Measurements from ENCODE around the gene CNTN5. TPM values are rescaled to one million over a fixed set of nuclear protein-coding genes. Genes with fewer than 3 reads are reported as not detected.

CNTN5 gene
- total RNA-seq, 2 experiments from 2014 or later = not detected

DNA sequence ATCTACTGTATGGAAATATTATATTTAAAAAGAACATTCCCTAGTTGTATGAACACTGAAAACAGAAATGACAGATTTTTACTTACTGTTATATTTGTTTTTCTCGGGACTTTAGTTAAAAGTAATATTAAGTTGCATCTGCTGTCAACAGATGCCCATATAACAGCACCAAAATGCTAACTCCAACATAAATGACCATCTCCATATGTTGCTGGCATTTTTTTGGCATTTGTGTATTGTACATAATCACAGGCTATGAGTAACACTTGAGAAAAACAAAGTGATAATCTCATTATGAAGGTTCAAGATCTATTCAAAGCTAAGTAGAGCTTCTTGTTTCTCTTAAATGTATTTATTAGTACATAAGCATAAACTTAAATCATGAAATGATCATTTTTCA is 172.0 kb downstream of the CNTN5 start:
- Mint-ChIP-seq H3K4me1 (no peaks in the 10 kb centered on the region), H3K4me3 (no peak overlapping the region), H3K9me3 (no peaks in the 10 kb centered on the region), H3K27ac (no peak overlapping the region), H3K27me3 (no peaks in the 10 kb centered on the region), H3K36me3 (no peaks in the 10 kb centered on the region)
- DNase-seq (no peak), ATAC-seq (ENCODE audit: low read depth) (no peak)
- POLR2A ChIA-PET = no interaction called here

GRCh38 chr11:99197477-99197876 is 176.7 kb downstream of the CNTN5 start:
- no peak overlapping the region for H3K4me3 Mint-ChIP-seq
- no peak overlapping the region for H3K27ac Mint-ChIP-seq
- no peaks in the 10 kb centered on the region for H3K36me3 Mint-ChIP-seq
- no peak for DNase-seq
- ATAC-seq (ENCODE audit: low read depth) = no peak
- H3K9me3 Mint-ChIP-seq = peaks cover 5% of the 10 kb centered on the region
- POLR2A ChIA-PET = no interaction called here
- no peaks in the 10 kb centered on the region for H3K4me1 Mint-ChIP-seq
- no peaks in the 10 kb centered on the region for H3K27me3 Mint-ChIP-seq

DNA sequence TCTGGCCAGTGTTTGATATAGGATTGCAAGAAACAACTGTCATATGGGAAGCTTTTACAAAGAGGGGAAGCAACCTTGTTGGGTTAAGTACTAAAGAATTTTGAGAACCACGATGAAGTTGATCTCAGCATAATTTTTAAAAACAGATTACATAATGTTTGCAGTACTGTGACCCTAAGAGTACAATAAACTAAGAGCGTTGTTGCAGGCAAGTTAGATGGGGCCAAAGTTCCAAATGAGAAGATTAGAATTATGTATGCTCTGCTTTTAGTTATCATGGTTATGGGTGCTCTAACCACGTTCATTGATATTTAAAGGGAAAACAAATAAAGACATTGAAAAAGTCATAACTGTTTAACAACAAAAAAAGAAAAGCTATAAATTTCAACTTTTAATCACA is 177.5 kb downstream of the CNTN5 start:
- Mint-ChIP-seq H3K27me3 (no peaks in the 10 kb centered on the region), H3K9me3 (peaks cover 5% of the 10 kb centered on the region), H3K4me1 (no peaks in the 10 kb centered on the region), H3K4me3 (no peak overlapping the region), H3K36me3 (no peaks in the 10 kb centered on the region), H3K27ac (no peak overlapping the region)
- no peak for DNase-seq
- POLR2A ChIA-PET = no interaction called here
- ATAC-seq (ENCODE audit: low read depth) = no peak

DNA sequence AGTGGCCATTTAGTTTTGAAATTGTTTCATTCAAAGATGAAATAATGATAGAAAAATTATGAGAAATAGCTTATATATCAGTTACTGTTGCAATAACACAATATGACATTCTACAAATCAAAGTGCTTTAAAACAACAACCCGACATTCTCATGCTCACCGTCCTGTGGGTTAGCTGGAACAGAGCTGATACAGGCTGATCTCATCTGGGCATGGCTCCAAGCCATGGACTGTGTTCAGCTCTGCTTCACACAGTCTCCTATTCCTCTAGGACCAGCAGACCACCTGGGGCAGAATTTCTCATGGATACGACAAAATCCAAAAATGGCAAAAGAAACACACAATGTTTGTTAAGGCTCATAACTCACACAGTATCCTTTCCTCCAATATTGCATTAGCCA is 178.6 kb downstream of the CNTN5 start:
- no peaks in the 10 kb centered on the region for H3K36me3 Mint-ChIP-seq
- H3K27me3 Mint-ChIP-seq = no peaks in the 10 kb centered on the region
- H3K27ac Mint-ChIP-seq = no peak overlapping the region
- peaks cover 5% of the 10 kb centered on the region for H3K9me3 Mint-ChIP-seq
- no peak for DNase-seq
- no peaks in the 10 kb centered on the region for H3K4me1 Mint-ChIP-seq
- no peak for ATAC-seq (ENCODE audit: low read depth)
- POLR2A ChIA-PET = no interaction called here
- H3K4me3 Mint-ChIP-seq = no peak overlapping the region

DNA sequence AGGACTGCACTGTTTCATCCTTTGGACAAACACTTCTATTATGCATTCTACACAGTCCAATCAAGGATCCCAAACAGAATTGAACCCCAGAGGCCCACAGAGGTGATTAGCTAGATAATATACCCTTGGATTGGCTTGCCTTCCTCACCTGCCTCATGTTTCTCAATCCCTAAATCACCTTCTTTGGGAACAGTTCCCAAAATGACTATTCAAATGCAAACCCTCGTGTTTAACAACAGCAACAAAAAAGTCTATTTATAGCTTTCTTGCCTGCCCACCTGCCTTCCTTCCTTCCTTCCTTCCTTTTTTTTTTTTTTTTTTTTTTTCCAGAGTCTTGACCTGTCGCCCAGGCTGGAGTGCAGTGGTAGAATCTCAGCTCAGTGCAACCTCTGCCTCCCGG is 180.0 kb downstream of the CNTN5 start:
- Mint-ChIP-seq H3K4me3 (no peak overlapping the region), H3K4me1 (no peaks in the 10 kb centered on the region), H3K9me3 (peaks cover 5% of the 10 kb centered on the region), H3K27ac (no peak overlapping the region), H3K36me3 (no peaks in the 10 kb centered on the region), H3K27me3 (no peaks in the 10 kb centered on the region)
- no peak for DNase-seq
- POLR2A ChIA-PET = no interaction called here
- no peak for ATAC-seq (ENCODE audit: low read depth)

- Mint-ChIP-seq H3K4me3 (no peak overlapping the region), H3K36me3 (no peaks in the 10 kb centered on the region), H3K9me3 (peaks cover 6% of the 10 kb centered on the region), H3K4me1 (no peaks in the 10 kb centered on the region), H3K27me3 (no peaks in the 10 kb centered on the region), H3K27ac (no peak overlapping the region)
- DNase-seq = no peak
- no peak for ATAC-seq (ENCODE audit: low read depth)
- POLR2A ChIA-PET = no interaction called here
Observed at GRCh38 chr11:99208813-99209212, 188.1 kb downstream of the CNTN5 start.

GRCh38 chr11:99229544-99229943 is 208.8 kb downstream of the CNTN5 start:
- DNase-seq = no peak
- H3K9me3 Mint-ChIP-seq = peaks cover 8% of the 10 kb centered on the region
- H3K4me3 Mint-ChIP-seq = no peak overlapping the region
- no peaks in the 10 kb centered on the region for H3K36me3 Mint-ChIP-seq
- ATAC-seq (ENCODE audit: low read depth) = no peak
- H3K27me3 Mint-ChIP-seq = no peaks in the 10 kb centered on the region
- no peak overlapping the region for H3K27ac Mint-ChIP-seq
- H3K4me1 Mint-ChIP-seq = no peaks in the 10 kb centered on the region
- POLR2A ChIA-PET = no interaction called here

DNA sequence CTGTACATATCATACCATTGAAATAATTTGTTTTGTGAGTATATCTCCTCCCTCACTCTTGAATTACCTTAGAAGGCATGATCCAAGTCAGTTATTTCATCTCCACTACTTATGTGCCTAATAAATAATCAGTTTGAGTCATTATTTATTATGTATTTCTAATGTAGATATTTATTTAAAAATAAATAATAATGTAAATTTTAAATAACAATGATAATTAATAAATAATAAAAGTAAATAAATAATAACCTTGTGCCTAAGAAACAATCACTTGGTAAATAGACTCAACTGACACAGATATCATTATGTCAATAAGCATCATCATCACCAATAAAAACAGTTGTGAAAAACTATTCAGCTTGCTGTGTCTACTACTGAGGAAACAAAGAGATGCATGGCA is 213.8 kb downstream of the CNTN5 start:
- H3K27ac Mint-ChIP-seq = no peak overlapping the region
- H3K27me3 Mint-ChIP-seq = no peaks in the 10 kb centered on the region
- DNase-seq (no peak), ATAC-seq (ENCODE audit: low read depth) (no peak)
- no peaks in the 10 kb centered on the region for H3K36me3 Mint-ChIP-seq
- peaks cover 4% of the 10 kb centered on the region for H3K9me3 Mint-ChIP-seq
- POLR2A ChIA-PET = no interaction called here
- no peaks in the 10 kb centered on the region for H3K4me1 Mint-ChIP-seq
- H3K4me3 Mint-ChIP-seq = no peak overlapping the region

- Mint-ChIP-seq H3K27me3 (no peaks in the 10 kb centered on the region), H3K4me1 (no peaks in the 10 kb centered on the region), H3K36me3 (no peaks in the 10 kb centered on the region), H3K9me3 (peaks cover 7% of the 10 kb centered on the region), H3K4me3 (no peak overlapping the region), H3K27ac (no peak overlapping the region)
- POLR2A ChIA-PET = no interaction called here
- DNase-seq = no peak
- ATAC-seq (ENCODE audit: low read depth) = no peak
Observed at GRCh38 chr11:99238401-99238800, 217.7 kb downstream of the CNTN5 start.

DNA sequence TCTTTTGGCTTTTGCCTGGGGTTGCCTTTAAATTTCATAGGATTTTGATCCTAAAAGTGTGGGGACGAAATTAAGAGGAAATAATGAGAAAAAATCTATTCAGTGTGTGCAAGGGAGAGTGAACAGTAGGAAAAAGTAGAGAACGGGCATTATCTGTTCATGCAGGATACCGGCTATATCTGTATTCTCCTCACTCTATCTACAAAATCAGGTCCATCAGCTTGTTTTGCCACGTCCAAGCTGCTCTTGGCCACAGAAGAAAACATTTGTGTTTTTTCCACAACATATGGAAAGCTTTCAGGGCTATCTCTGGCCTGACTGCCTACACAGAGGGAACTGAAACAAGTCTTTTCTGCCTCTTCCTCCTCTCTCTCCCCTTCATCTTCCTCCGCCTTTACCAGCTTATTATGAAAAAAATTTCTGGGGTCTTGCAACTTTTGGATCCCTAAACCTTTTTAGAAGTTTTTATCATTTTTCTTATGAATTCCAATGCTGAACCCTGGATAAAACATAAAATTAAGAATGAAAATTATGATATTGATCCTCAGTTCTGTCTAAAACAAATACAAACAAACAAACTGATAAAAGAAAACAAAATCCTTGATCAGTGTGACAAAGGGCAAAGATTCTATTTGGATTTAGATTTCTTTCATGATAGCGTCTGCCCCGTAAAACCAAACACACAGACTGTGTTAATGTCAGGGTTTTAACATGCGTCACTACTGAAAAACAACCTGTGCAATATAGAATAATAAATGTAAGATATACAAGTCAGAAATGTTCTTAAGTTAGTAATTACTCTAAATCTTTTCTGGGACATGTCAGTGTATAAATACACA is 219.7 kb downstream of the CNTN5 start:
- no peak overlapping the region for H3K27ac Mint-ChIP-seq
- no peak for DNase-seq

DNA sequence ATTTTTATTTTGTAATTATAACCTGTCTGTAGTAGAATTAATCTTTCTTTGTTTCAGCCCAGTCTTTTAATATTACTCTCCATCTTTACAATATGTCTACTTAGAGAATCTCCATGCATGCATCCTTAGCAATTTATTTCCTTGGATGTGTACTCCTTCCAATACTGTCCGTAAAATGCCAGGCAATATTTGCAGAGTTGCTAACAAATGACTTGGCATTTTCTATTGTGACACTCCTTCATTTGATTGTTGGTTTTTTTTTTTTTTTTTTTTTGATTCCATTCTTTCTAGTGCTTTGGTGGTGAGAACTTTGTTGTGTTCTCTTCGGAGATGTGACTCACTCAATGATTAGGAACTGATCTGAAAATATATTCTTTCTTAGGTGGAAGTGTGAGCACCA is 220.3 kb downstream of the CNTN5 start:
- DNase-seq (no peak), ATAC-seq (ENCODE audit: low read depth) (no peak)
- Mint-ChIP-seq H3K36me3 (no peaks in the 10 kb centered on the region), H3K4me1 (no peaks in the 10 kb centered on the region), H3K9me3 (peaks cover 3% of the 10 kb centered on the region), H3K4me3 (no peak overlapping the region), H3K27me3 (no peaks in the 10 kb centered on the region), H3K27ac (no peak overlapping the region)
- POLR2A ChIA-PET = no interaction called here

More for the DNA sequence above, 219.7 kb downstream of the CNTN5 start:
- Mint-ChIP-seq H3K27me3 (no peaks in the 10 kb centered on the region), H3K4me3 (no peak overlapping the region), H3K36me3 (no peaks in the 10 kb centered on the region), H3K4me1 (no peaks in the 10 kb centered on the region), H3K9me3 (peaks cover 3% of the 10 kb centered on the region)
- ATAC-seq (ENCODE audit: low read depth) = no peak
- POLR2A ChIA-PET = no interaction called here

- H3K27me3 Mint-ChIP-seq = no peaks in the 10 kb centered on the region
- POLR2A ChIA-PET = no interaction called here
- no peaks in the 10 kb centered on the region for H3K36me3 Mint-ChIP-seq
- DNase-seq (no peak), ATAC-seq (ENCODE audit: low read depth) (no peak)
- H3K27ac Mint-ChIP-seq = no peak overlapping the region
- H3K9me3 Mint-ChIP-seq = peaks cover 3% of the 10 kb centered on the region
- H3K4me1 Mint-ChIP-seq = no peaks in the 10 kb centered on the region
- no peak overlapping the region for H3K4me3 Mint-ChIP-seq
Observed at GRCh38 chr11:99244613-99245012, 223.9 kb downstream of the CNTN5 start.

DNA sequence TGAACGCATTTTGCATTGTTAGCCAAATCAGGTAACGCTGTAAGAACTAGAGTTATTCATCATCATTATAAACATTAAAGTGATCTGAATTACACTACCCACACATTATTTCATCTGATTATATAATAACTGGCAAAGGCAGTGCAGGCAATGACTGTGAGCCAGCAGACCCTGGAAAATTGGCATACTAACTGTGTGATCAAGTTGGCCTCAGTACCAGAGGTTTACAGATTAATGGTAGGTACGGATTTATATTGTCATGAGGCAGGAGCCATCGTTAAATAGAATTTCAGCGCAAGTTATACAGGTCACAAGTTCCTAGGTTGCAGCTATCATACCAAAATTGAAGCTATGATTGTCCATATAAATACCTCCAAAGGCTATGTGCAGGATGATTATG is 225.4 kb downstream of the CNTN5 start:
- no peak for ATAC-seq (ENCODE audit: low read depth)
- Mint-ChIP-seq H3K9me3 (peaks cover 2% of the 10 kb centered on the region), H3K27me3 (no peaks in the 10 kb centered on the region), H3K27ac (no peak overlapping the region), H3K4me3 (no peak overlapping the region), H3K36me3 (no peaks in the 10 kb centered on the region), H3K4me1 (no peaks in the 10 kb centered on the region)
- DNase-seq = no peak
- POLR2A ChIA-PET = no interaction called here

DNA sequence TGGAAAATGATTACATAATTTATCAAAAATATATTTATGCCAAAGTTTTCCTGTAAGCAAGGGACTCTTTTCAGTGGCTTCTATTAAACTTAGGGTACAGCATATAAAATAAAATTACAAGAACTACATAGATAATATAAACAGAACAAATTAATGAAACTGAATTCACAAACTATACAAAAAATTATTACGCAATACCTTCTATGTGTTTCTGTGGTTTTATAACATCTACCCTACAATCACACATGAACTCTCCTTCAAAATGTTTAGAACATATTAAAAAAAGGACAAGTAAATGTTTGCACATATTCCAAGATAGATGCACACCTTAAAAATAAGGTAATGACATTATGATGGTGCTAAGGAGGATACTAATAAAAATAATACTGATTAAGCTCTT is 235.9 kb downstream of the CNTN5 start:
- H3K4me1 Mint-ChIP-seq = no peaks in the 10 kb centered on the region
- H3K9me3 Mint-ChIP-seq = no peaks in the 10 kb centered on the region
- H3K27ac Mint-ChIP-seq = no peak overlapping the region
- POLR2A ChIA-PET = no interaction called here
- ATAC-seq (ENCODE audit: low read depth) (no peak), DNase-seq (no peak)
- no peaks in the 10 kb centered on the region for H3K36me3 Mint-ChIP-seq
- no peaks in the 10 kb centered on the region for H3K27me3 Mint-ChIP-seq
- H3K4me3 Mint-ChIP-seq = no peak overlapping the region

DNA sequence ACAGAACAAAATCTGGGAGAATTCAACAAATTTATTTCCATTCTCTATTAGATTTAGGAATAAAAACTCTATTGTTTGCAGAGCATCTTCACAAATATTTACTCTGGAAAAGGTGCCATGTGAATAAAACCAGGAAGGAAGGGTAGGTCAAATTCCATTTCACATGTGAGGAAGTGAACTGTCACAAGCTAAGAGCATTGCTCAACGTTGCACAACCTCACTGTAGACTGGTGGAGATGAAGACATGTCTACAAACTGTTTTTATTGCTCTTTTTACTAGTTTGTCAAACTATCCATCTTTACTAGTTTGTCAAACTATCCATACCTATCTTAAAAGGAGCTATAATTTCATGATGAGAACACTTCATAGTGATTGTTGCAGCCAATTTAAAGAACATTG is 236.4 kb downstream of the CNTN5 start:
- Mint-ChIP-seq H3K27ac (no peak overlapping the region), H3K36me3 (no peaks in the 10 kb centered on the region), H3K9me3 (no peaks in the 10 kb centered on the region), H3K27me3 (no peaks in the 10 kb centered on the region), H3K4me1 (no peaks in the 10 kb centered on the region), H3K4me3 (no peak overlapping the region)
- POLR2A ChIA-PET = no interaction called here
- DNase-seq (no peak), ATAC-seq (ENCODE audit: low read depth) (no peak)

Data from activated naive CD8-positive, alpha-beta T cell treated with anti-CD3 and anti-CD28 coated beads, Interleukin-2, amount 10 ng/mL, durations not matched to agents 7 days and 5 days (primary cell).